Measurements from ENCODE around the gene PPM1L.

The PPM1L gene

GRCh38 chr3:160790726-160791125 is 34.7 kb downstream of the PPM1L start:
- H3K27me3 ChIP-seq (ENCODE audit: insufficient read depth, low read length, poor library complexity) = no peaks in the 10 kb centered on the region
- H3K36me3 ChIP-seq (ENCODE audit: insufficient read depth, low read length) = no peaks in the 10 kb centered on the region
- H3K9ac ChIP-seq (ENCODE audit: low read depth, low read length) = no peak overlapping the region
- no peaks in the 10 kb centered on the region for H3K4me1 ChIP-seq (ENCODE audit: insufficient read depth, low read length)
- ATAC-seq (ENCODE audit: insufficient read depth, low read depth) (no peak), DNase-seq (no peak)
- H3K9me3 ChIP-seq (ENCODE audit: insufficient read depth, low read length, severe bottlenecking) = peaks cover 6% of the 10 kb centered on the region
- H3K4me3 ChIP-seq (ENCODE audit: low read depth in 1 of 2, low read length in 2 of 2) = no peak overlapping the region
- no peak overlapping the region for H3K27ac ChIP-seq (ENCODE audit: low read length)
- TF ChIP-seq, protein P1, sequence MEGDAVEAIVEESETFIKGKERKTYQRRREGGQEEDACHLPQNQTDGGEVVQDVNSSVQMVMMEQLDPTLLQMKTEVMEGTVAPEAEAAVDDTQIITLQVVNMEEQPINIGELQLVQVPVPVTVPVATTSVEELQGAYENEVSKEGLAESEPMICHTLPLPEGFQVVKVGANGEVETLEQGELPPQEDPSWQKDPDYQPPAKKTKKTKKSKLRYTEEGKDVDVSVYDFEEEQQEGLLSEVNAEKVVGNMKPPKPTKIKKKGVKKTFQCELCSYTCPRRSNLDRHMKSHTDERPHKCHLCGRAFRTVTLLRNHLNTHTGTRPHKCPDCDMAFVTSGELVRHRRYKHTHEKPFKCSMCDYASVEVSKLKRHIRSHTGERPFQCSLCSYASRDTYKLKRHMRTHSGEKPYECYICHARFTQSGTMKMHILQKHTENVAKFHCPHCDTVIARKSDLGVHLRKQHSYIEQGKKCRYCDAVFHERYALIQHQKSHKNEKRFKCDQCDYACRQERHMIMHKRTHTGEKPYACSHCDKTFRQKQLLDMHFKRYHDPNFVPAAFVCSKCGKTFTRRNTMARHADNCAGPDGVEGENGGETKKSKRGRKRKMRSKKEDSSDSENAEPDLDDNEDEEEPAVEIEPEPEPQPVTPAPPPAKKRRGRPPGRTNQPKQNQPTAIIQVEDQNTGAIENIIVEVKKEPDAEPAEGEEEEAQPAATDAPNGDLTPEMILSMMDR (IDR thresholded peaks at IDR 0.05; ENCODE audit: borderline replicate concordance, extremely low read depth, low read length, poor library complexity, severe bottlenecking) = no peak
- TF ChIP-seq EZH2 (IDR thresholded peaks at IDR 0.05; ENCODE audit: borderline replicate concordance, low read depth, low read length, severe bottlenecking) = no peak
- H4K20me1 ChIP-seq (ENCODE audit: insufficient read depth, low read length) = peaks cover 3% of the 10 kb centered on the region; the same call in 1 of the 2 replicates
- H2AFZ ChIP-seq (ENCODE audit: low read depth, low read length) = no peak overlapping the region
- H3K4me2 ChIP-seq (ENCODE audit: insufficient read depth, low read length) = no peak overlapping the region
- H3K79me2 ChIP-seq (ENCODE audit: insufficient read depth, low read length) = no peaks in the 10 kb centered on the region

- ATAC-seq (ENCODE audit: insufficient read depth, low read depth) (no peak), DNase-seq (no peak)
- Histone ChIP-seq H2AFZ (ENCODE audit: low read depth, low read length) (no peak overlapping the region), H3K27ac (ENCODE audit: low read length) (no peak overlapping the region), H4K20me1 (ENCODE audit: insufficient read depth, low read length) (peaks cover 3% of the 10 kb centered on the region; the same call in 1 of the 2 replicates), H3K9ac (ENCODE audit: low read depth, low read length) (no peak overlapping the region), H3K27me3 (ENCODE audit: insufficient read depth, low read length, poor library complexity) (no peaks in the 10 kb centered on the region), H3K36me3 (ENCODE audit: insufficient read depth, low read length) (no peaks in the 10 kb centered on the region), H3K4me1 (ENCODE audit: insufficient read depth, low read length) (no peaks in the 10 kb centered on the region), H3K4me3 (ENCODE audit: low read depth in 1 of 2, low read length in 2 of 2) (no peak overlapping the region), H3K79me2 (ENCODE audit: insufficient read depth, low read length) (no peaks in the 10 kb centered on the region), H3K4me2 (ENCODE audit: insufficient read depth, low read length) (no peak overlapping the region), H3K9me3 (ENCODE audit: insufficient read depth, low read length, severe bottlenecking) (no peaks in the 10 kb centered on the region)
- TF ChIP-seq, protein P1 (IDR thresholded peaks at IDR 0.05; ENCODE audit: borderline replicate concordance, extremely low read depth, low read length, poor library complexity, severe bottlenecking) = no peak
- no peak for TF ChIP-seq EZH2 (IDR thresholded peaks at IDR 0.05; ENCODE audit: borderline replicate concordance, low read depth, low read length, severe bottlenecking)
Measured at GRCh38 chr3:160792540-160792939, 36.5 kb downstream of the PPM1L start.

DNA sequence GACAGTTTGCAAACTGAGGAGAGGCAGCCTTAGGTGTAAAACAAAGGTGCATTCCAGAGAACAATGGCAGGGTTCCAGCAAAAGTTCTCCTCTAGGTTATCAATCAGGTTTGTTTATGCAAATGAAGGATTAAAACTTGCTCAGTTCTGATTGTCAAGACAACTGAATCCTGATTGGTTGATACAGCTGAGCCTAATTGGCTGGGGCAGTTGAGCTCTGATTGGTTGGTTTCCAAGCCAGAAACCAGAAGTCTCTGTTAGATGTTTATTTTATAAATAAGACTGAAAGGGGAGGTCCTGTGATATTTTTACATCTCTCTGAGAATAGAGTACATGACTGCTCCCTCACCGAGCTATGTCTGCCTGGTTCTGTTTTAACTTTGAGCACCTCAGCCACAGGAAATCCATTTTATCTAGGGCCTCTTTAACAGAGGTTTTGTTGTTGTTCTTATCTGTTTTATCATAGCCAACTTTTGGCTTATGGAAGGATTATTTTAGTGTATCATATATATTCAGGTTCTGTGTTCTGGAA is 37.8 kb downstream of the PPM1L start:
- Histone ChIP-seq H3K79me2 (ENCODE audit: insufficient read depth, low read length) (no peaks in the 10 kb centered on the region), H3K27me3 (ENCODE audit: insufficient read depth, low read length, poor library complexity) (no peaks in the 10 kb centered on the region), H3K4me3 (ENCODE audit: low read depth in 1 of 2, low read length in 2 of 2) (no peak overlapping the region), H3K4me1 (ENCODE audit: insufficient read depth, low read length) (no peaks in the 10 kb centered on the region), H3K9me3 (ENCODE audit: insufficient read depth, low read length, severe bottlenecking) (no peaks in the 10 kb centered on the region), H4K20me1 (ENCODE audit: insufficient read depth, low read length) (peaks cover 3% of the 10 kb centered on the region; the same call in 1 of the 2 replicates), H3K9ac (ENCODE audit: low read depth, low read length) (no peak overlapping the region), H3K27ac (ENCODE audit: low read length) (no peak overlapping the region), H3K4me2 (ENCODE audit: insufficient read depth, low read length) (no peak overlapping the region), H2AFZ (ENCODE audit: low read depth, low read length) (no peak overlapping the region), H3K36me3 (ENCODE audit: insufficient read depth, low read length) (no peaks in the 10 kb centered on the region)
- no peak for TF ChIP-seq EZH2 (IDR thresholded peaks at IDR 0.05; ENCODE audit: borderline replicate concordance, low read depth, low read length, severe bottlenecking)
- TF ChIP-seq, protein P1 (IDR thresholded peaks at IDR 0.05; ENCODE audit: borderline replicate concordance, extremely low read depth, low read length, poor library complexity, severe bottlenecking) = no peak
- DNase-seq (no peak), ATAC-seq (ENCODE audit: insufficient read depth, low read depth) (peak; percentile 27; the same call in 2 of the 3 replicates)
